ENCODE measurements around the gene ATP2A1. TPM values are rescaled to one million over a fixed set of nuclear protein-coding genes. Genes with fewer than 3 reads are reported as not detected.
"Not testable (repeated sequence)": the region's sequence is repeated elsewhere in the genome, so short reads cannot be mapped to it uniquely, and the experiment has no call there.

ATP2A1 gene
- total RNA-seq, 2 experiments from 2014 or later: 1.3 to 2.7 TPM

GRCh38 chr16:28925386-28926228 lies 47.3 kb downstream of the ATP2A1 start:
- Mint-ChIP-seq H3K27me3 (no peaks in the 10 kb centered on the region), H3K27ac (peak overlapping the region; percentile 99), H3K36me3 (ENCODE audit: low read depth) (peaks cover 10% of the 10 kb centered on the region), H3K9me3 (no peaks in the 10 kb centered on the region), H3K4me3 (peak overlapping the region; percentile 94), H3K4me1 (peaks cover 27% of the 10 kb centered on the region)
- CTCF ChIA-PET: interaction anchor here (1.0 to 2.0 kb wide), 4 partner anchors 20 to 80 kb away, joined by 4 to 9 read pairs (median 6); partner anchors contain the start of gene TUFM
- DNase-seq: peak; percentile 87
- POLR2A ChIA-PET: no interaction called here

- peak overlapping the region; percentile 99 for H3K27ac Mint-ChIP-seq
- POLR2A ChIA-PET; H3K9me3 Mint-ChIP-seq; H3K36me3 Mint-ChIP-seq (ENCODE audit: low read depth); DNase-seq; H3K27me3 Mint-ChIP-seq: not testable (repeated sequence)
- peaks cover 33% of the 10 kb centered on the region for H3K4me1 Mint-ChIP-seq
- H3K4me3 Mint-ChIP-seq: peak overlapping the region; percentile 94
- CTCF ChIA-PET: interaction anchor here (1.0 to 1.8 kb wide), 3 partner anchors 19 to 80 kb away, joined by 4 to 9 read pairs (median 4); partner anchors contain the start of gene TUFM
These were observed 48.0 kb downstream of the ATP2A1 start for GRCh38 chr16:28926284-28926683.

GRCh38 chr16:28927815-28928214 lies 49.5 kb downstream of the ATP2A1 start:
- Mint-ChIP-seq H3K4me3 (no peak overlapping the region), H3K4me1 (peaks cover 33% of the 10 kb centered on the region), H3K9me3 (no peaks in the 10 kb centered on the region), H3K36me3 (ENCODE audit: low read depth) (peaks cover 5% of the 10 kb centered on the region), H3K27ac (no peak overlapping the region), H3K27me3 (no peaks in the 10 kb centered on the region)
- ChIA-PET POLR2A (interaction anchor here (0.7 kb wide), 1 partner anchor 22 kb away, joined by 3 read pairs; no protein-coding TSS in a partner anchor), CTCF (interaction anchor here (0.7 to 1.8 kb wide), 4 partner anchors 17 to 360 kb away, joined by 3 to 9 read pairs (median 6); no protein-coding TSS in a partner anchor)
- DNase-seq: no peak

- Mint-ChIP-seq H3K9me3 (no peaks in the 10 kb centered on the region), H3K4me3 (no peak overlapping the region), H3K4me1 (peaks cover 29% of the 10 kb centered on the region), H3K27ac (no peak overlapping the region), H3K27me3 (no peaks in the 10 kb centered on the region), H3K36me3 (ENCODE audit: low read depth) (no peaks in the 10 kb centered on the region)
- no peak for DNase-seq
- CTCF ChIA-PET: interaction anchor here (1.0 to 3.6 kb wide), 3 partner anchors 12 to 43 kb away, joined by 3 to 30 read pairs (median 4); no protein-coding TSS in a partner anchor
- POLR2A ChIA-PET: no interaction called here
These were observed 51.9 kb downstream of the ATP2A1 start for GRCh38 chr16:28930203-28930602.

GRCh38 chr16:28930652-28931051 lies 52.4 kb downstream of the ATP2A1 start:
- POLR2A ChIA-PET: no interaction called here
- Mint-ChIP-seq H3K4me3 (no peak overlapping the region), H3K27me3 (no peaks in the 10 kb centered on the region), H3K36me3 (ENCODE audit: low read depth) (no peaks in the 10 kb centered on the region), H3K27ac (peak overlapping the region; percentile 73), H3K9me3 (no peaks in the 10 kb centered on the region), H3K4me1 (peaks cover 32% of the 10 kb centered on the region)
- CTCF ChIA-PET: interaction anchor here (0.6 to 3.6 kb wide), 3 partner anchors 13 to 83 kb away, joined by 3 to 30 read pairs (median 3); no protein-coding TSS in a partner anchor
- no peak for DNase-seq

GRCh38 chr16:28931801-28932225 lies 53.5 kb downstream of the ATP2A1 start, which contains the start of gene CD19:
Gene CD19, plus strand, starts transcription at chr16:28931971. Its CDS starts 30 bp downstream, at chr16:28932001.
- Mint-ChIP-seq H3K36me3 (ENCODE audit: low read depth) (no peaks in the 10 kb centered on the region), H3K27me3 (no peaks in the 10 kb centered on the region), H3K4me3 (no peak within 1 kb of the TSS), H3K4me1 (peaks cover 34% of the 10 kb centered on the region), H3K9me3 (no peaks in the 10 kb centered on the region), H3K27ac (peak within 1 kb of the TSS; percentile 73)
- DNase-seq: no peak
- ChIA-PET POLR2A (no interaction called here), CTCF (interaction anchor here (1.5 to 3.6 kb wide), 2 partner anchors 13 to 14 kb away, joined by 4 to 30 read pairs; no protein-coding TSS in a partner anchor)

GRCh38 chr16:28932339-28933141 lies 54.3 kb downstream of the ATP2A1 start:
- DNase-seq: no peak
- no peak overlapping the region for H3K27ac Mint-ChIP-seq
- no peak overlapping the region for H3K4me3 Mint-ChIP-seq
- POLR2A ChIA-PET: interaction anchor here (0.7 kb wide), 1 partner anchor 58 kb away, joined by 4 read pairs; no protein-coding TSS in a partner anchor
- peaks cover 37% of the 10 kb centered on the region for H3K4me1 Mint-ChIP-seq
- H3K27me3 Mint-ChIP-seq: no peaks in the 10 kb centered on the region
- H3K36me3 Mint-ChIP-seq (ENCODE audit: low read depth): no peaks in the 10 kb centered on the region
- CTCF ChIA-PET: interaction anchor here (1.1 to 3.6 kb wide), 3 partner anchors 10 to 14 kb away, joined by 3 to 30 read pairs (median 4); no protein-coding TSS in a partner anchor
- no peaks in the 10 kb centered on the region for H3K9me3 Mint-ChIP-seq

- no peaks in the 10 kb centered on the region for H3K36me3 Mint-ChIP-seq (ENCODE audit: low read depth)
- CTCF ChIA-PET: interaction anchor here (1.1 to 3.6 kb wide), 3 partner anchors 11 to 15 kb away, joined by 3 to 30 read pairs (median 4); no protein-coding TSS in a partner anchor
These were observed 54.9 kb downstream of the ATP2A1 start for GRCh38 chr16:28933171-28933570.

GRCh38 chr16:28935346-28935745 lies 57.1 kb downstream of the ATP2A1 start:
- Mint-ChIP-seq H3K4me3 (no peak overlapping the region), H3K27ac (no peak overlapping the region), H3K9me3 (no peaks in the 10 kb centered on the region), H3K36me3 (ENCODE audit: low read depth) (no peaks in the 10 kb centered on the region), H3K4me1 (peaks cover 33% of the 10 kb centered on the region), H3K27me3 (no peaks in the 10 kb centered on the region)
- POLR2A ChIA-PET: no interaction called here
- CTCF ChIA-PET: interaction anchor here (1.3 to 2.9 kb wide), 2 partner anchors 10 to 12 kb away, joined by 4 to 22 read pairs; no protein-coding TSS in a partner anchor
- no peak for DNase-seq

More at GRCh38 chr16:28933171-28933570, 54.9 kb downstream of the ATP2A1 start:
- H3K27ac Mint-ChIP-seq: no peak overlapping the region
- POLR2A ChIA-PET: interaction anchor here (0.7 kb wide), 1 partner anchor 58 kb away, joined by 4 read pairs; no protein-coding TSS in a partner anchor
- no peaks in the 10 kb centered on the region for H3K9me3 Mint-ChIP-seq
- H3K4me3 Mint-ChIP-seq: no peak overlapping the region
- DNase-seq: no peak
- H3K4me1 Mint-ChIP-seq: peaks cover 34% of the 10 kb centered on the region
- H3K27me3 Mint-ChIP-seq: no peaks in the 10 kb centered on the region

- H3K27me3 Mint-ChIP-seq: no peaks in the 10 kb centered on the region
- H3K36me3 Mint-ChIP-seq (ENCODE audit: low read depth): no peaks in the 10 kb centered on the region
- ChIA-PET POLR2A (no interaction called here), CTCF (interaction anchor here (0.6 to 4.9 kb wide), 9 partner anchors 9 to 90 kb away, joined by 3 to 22 read pairs (median 4); partner anchors contain the start of genes NFATC2IP and TUFM)
- DNase-seq: peak; percentile 86
- H3K4me1 Mint-ChIP-seq: peaks cover 25% of the 10 kb centered on the region
- H3K27ac Mint-ChIP-seq: peak overlapping the region; percentile 48
- H3K9me3 Mint-ChIP-seq: no peaks in the 10 kb centered on the region
- H3K4me3 Mint-ChIP-seq: peak overlapping the region; percentile 60
These were observed 57.9 kb downstream of the ATP2A1 start for GRCh38 chr16:28935924-28936783.

GRCh38 chr16:28936784-28937155 lies 58.5 kb downstream of the ATP2A1 start:
- Mint-ChIP-seq H3K36me3 (ENCODE audit: low read depth) (no peaks in the 10 kb centered on the region), H3K4me3 (peak overlapping the region; percentile 60), H3K4me1 (peaks cover 24% of the 10 kb centered on the region), H3K9me3 (no peaks in the 10 kb centered on the region), H3K27ac (peak overlapping the region; percentile 48), H3K27me3 (no peaks in the 10 kb centered on the region)
- DNase-seq: no peak
- POLR2A ChIA-PET: no interaction called here
- CTCF ChIA-PET: interaction anchor here (0.6 to 4.9 kb wide), 9 partner anchors 8 to 91 kb away, joined by 3 to 22 read pairs (median 4); partner anchors contain the start of genes NFATC2IP and TUFM
